ENCODE results near the gene SLU7.

Gene SLU7

GRCh38 chr5:160464466-160464797 is 45.6 kb upstream of the SLU7 start:
- TF ChIP-seq CTCF (IDR thresholded peaks at IDR 0.05; ENCODE audit: control extremely low read depth, extremely low read depth, low read depth, missing control alignments), result no peak
- ChIA-PET CTCF (interaction anchor here (0.9 to 6.4 kb wide), 6 partner anchors 11 to 43 kb away, joined by 3 to 230 read pairs (median 4); no protein-coding TSS in a partner anchor), POLR2A (interaction anchor here (0.6 kb wide), 1 partner anchor 29 kb away, joined by 3 read pairs; no protein-coding TSS in a partner anchor)

GRCh38 chr5:160463740-160464465 is 45.0 kb upstream of the SLU7 start:
- ChIA-PET CTCF (interaction anchor here (0.9 to 6.4 kb wide), 8 partner anchors 10 to 44 kb away, joined by 3 to 230 read pairs (median 4); no protein-coding TSS in a partner anchor), POLR2A (interaction anchor here (0.6 kb wide), 1 partner anchor 74 kb away, joined by 11 read pairs; no protein-coding TSS in a partner anchor)
- DNase-seq (ENCODE audit: extremely low spot score), result no peak

More at GRCh38 chr5:160464466-160464797, 45.6 kb upstream of the SLU7 start:
- DNase-seq (ENCODE audit: extremely low spot score), result no peak

GRCh38 chr5:160463227-160463626 is 44.3 kb upstream of the SLU7 start:
- no peak for TF ChIP-seq CTCF (IDR thresholded peaks at IDR 0.05; ENCODE audit: control extremely low read depth, extremely low read depth, low read depth, missing control alignments)
- DNase-seq (ENCODE audit: extremely low spot score), result no peak
- ChIA-PET CTCF (interaction anchor here (1.3 to 6.4 kb wide), 3 partner anchors 11 to 23 kb away, joined by 4 to 230 read pairs (median 5); no protein-coding TSS in a partner anchor), POLR2A (no interaction called here)

More at GRCh38 chr5:160463740-160464465, 45.0 kb upstream of the SLU7 start:
- no peak for TF ChIP-seq CTCF (IDR thresholded peaks at IDR 0.05; ENCODE audit: control extremely low read depth, extremely low read depth, low read depth, missing control alignments)

- TF ChIP-seq CTCF (IDR thresholded peaks at IDR 0.05; ENCODE audit: control extremely low read depth, extremely low read depth, low read depth, missing control alignments), result no peak
- DNase-seq (ENCODE audit: extremely low spot score), result no peak
- POLR2A ChIA-PET, result no interaction called here
- CTCF ChIA-PET, result interaction anchor here (1.5 to 7.4 kb wide), 3 partner anchors 22 to 23 kb away, joined by 4 to 230 read pairs (median 159); no protein-coding TSS in a partner anchor
Observed at GRCh38 chr5:160462167-160462566, 43.3 kb upstream of the SLU7 start.

GRCh38 chr5:160461378-160461777 is 42.5 kb upstream of the SLU7 start:
- ChIA-PET CTCF (interaction anchor here (1.4 to 7.4 kb wide), 5 partner anchors 16 to 46 kb away, joined by 4 to 159 read pairs (median 4); partner anchors contain the start of genes PTTG1 and SLU7), POLR2A (no interaction called here)
- no peak for DNase-seq (ENCODE audit: extremely low spot score)

More at GRCh38 chr5:160461378-160461777, 42.5 kb upstream of the SLU7 start:
- no peak for TF ChIP-seq CTCF (IDR thresholded peaks at IDR 0.05; ENCODE audit: control extremely low read depth, extremely low read depth, low read depth, missing control alignments)
